Urinary bladder (tissue), 4 donors: Measurements from ENCODE around the gene PHC2. TPM values are rescaled to one million over a fixed set of nuclear protein-coding genes. Genes with fewer than 3 reads are reported as not detected.
A peak's percentile ranks its signal among the peaks of the same experiment; 100 is the strongest.

Experiments
- DNase-seq: peaks from one replicate; pipeline ENCODE4 v3.0.0-alpha.2; 2015; ENCODE audit errors: extremely low spot score
- H3K27ac ChIP-seq: one replicate; pipeline ENCODE4 v1.5.1; 2013; ENCODE audit warnings: low read depth, mild to moderate bottlenecking, moderate library complexity
- H3K36me3 ChIP-seq: one replicate; pipeline ENCODE4 v1.6.1; 2013; ENCODE audit warnings: mild to moderate bottlenecking, moderate library complexity; ENCODE audit not compliant: insufficient read depth
- H3K4me1 ChIP-seq: one replicate; pipeline ENCODE4 v1.6.1; 2013; ENCODE audit warnings: mild to moderate bottlenecking, moderate library complexity; ENCODE audit not compliant: insufficient read depth
- H3K4me3 ChIP-seq: one replicate; pipeline ENCODE4 v1.5.1; 2013; ENCODE audit warnings: low read depth, low read length
- WGBS: extraction: QIAGEN DNeasy Blood & Tissue Kit; methylation state at CpG from one replicate; pipeline ENCODE4 v1.1.7; 2013; 5-methylcytosine and 5-hydroxymethylcytosine counted together
- polyA plus RNA-seq: library from polyadenylated mRNA; stranded (reverse); fragments of 200-250 nt; gene quantifications from one replicate; pipeline ENCODE4 v1.2.3, GENCODE V29; 2013
- total RNA-seq: library from RNA; depleted of rRNA; stranded (reverse); fragments of >200 nt; gene quantifications from one replicate; pipeline ENCODE4 v1.2.3, GENCODE V29; 2014
- donor health status: healthy with polysubstance abuse.
- donor health status: healthy.

PHC2 gene
- total and polyA plus RNA-seq, 2 donors, result 49.2 to 179 TPM

GRCh38 chr1:33441088-33441745 is 10.3 kb upstream of the PHC2 start:
- 79% methylated on average over 6 of the region's 6 CpGs for WGBS
- Histone ChIP-seq H3K36me3 (no peaks in the 10 kb centered on the region), H3K27ac (no peak overlapping the region), H3K4me1 (no peaks in the 10 kb centered on the region), H3K4me3 (no peak overlapping the region)
- DNase-seq, result no peak

DNA sequence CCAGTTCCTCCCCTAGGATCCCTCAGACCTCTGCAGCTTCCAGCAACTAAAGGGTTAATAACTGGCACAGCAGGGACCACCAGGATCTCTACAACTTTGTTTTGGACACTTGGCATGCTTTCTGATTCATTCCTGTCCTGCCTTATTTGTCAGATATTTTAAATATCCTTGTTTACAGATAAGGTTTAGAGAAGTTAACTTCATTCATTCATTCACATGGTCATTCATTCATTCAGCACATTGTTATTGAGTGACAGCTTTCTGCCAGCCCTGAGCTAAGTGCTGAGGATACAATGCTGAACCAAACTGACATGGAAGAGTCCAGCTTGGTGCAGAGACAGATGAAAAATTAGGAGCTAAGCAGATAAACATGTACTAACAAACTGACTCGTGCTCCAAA is 8.8 kb upstream of the PHC2 start:
- no peak overlapping the region for H3K27ac ChIP-seq
- 19% methylated on average over 1 of the region's 1 CpG for WGBS
- H3K4me1 ChIP-seq, result no peaks in the 10 kb centered on the region
- no peak overlapping the region for H3K4me3 ChIP-seq
- no peaks in the 10 kb centered on the region for H3K36me3 ChIP-seq
- no peak for DNase-seq

DNA sequence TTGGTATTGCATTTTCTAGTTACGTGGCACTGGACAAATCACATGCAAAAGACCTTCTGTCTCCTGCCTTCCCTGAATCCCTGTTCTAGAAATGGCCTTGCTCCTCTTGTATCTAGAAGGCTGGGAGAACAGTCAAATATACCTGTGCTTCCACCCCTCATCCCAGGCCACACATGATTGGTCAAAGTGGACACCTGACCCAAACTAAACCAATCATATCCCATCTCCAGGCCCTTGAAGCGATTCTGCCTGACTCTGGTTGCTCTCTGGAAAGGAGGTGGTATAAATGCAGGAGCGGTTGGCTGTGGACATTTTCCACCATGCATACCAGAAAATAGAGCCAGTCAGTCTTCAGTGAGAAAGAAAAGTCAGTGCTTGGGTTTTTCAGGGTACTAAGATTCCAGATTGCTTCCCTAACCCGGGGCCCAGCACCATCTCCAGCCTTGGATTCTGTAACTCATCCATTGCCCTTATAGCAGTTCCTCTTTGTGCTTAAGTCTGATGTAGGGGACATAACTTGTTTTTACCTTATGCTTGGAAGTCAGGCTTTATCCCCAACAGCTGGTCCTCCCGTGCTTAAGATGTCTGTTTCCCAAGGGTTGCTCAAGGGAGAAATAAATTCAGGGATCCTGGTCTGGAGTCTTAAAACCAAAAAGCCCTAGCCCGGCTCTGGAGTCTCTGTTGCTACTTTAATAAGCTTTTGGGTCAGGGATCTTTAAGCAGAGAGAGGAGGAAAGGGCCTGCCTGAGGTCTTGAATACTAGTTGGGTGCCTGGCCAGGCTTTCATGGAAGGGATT is 7.7 kb upstream of the PHC2 start:
- Histone ChIP-seq H3K27ac (no peak overlapping the region), H3K4me1 (no peaks in the 10 kb centered on the region), H3K36me3 (no peaks in the 10 kb centered on the region), H3K4me3 (no peak overlapping the region)
- WGBS, result 74% methylated on average over 6 of the region's 6 CpGs
- DNase-seq, result no peak

- no peaks in the 10 kb centered on the region for H3K4me1 ChIP-seq
- no peak for DNase-seq
- no peak overlapping the region for H3K27ac ChIP-seq
- WGBS, result 81% methylated on average over 4 of the region's 4 CpGs
- H3K4me3 ChIP-seq, result no peak overlapping the region
- H3K36me3 ChIP-seq, result no peaks in the 10 kb centered on the region
Measured at GRCh38 chr1:33436557-33437285, 5.8 kb upstream of the PHC2 start.

DNA sequence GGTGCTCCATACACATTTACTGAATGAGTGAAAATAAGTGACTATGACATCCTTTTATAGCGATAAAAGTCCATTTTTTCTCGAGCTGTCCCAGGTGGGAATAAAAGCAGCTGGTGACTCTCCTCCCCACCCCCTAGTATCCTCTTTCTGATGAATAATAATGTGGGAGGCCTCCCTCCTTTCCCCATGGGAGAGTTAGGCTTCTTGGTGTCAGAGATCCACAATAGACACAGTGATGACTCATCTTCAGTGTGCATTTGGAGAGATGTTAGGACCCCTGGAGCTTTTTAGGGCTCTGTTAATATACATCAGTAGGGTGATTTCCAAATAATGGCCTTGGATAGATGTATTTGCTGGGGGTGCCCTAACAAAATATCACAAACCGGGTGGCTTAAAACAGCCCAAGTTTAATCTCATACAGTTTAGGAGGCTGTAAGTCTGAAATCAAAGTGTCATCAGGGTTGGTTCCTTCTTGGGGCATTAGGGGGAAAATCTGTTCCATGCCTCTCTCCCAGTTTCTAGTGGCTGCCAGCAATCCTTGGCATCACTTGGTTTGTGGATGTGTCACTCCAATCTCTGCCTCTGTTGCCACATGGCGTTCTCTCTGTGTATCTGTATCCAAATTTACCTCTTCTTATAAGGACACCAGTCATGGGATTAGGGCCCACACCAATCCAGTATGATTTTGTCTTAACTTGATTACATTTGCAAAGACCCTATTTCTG is 4.4 kb upstream of the PHC2 start:
- no peaks in the 10 kb centered on the region for H3K36me3 ChIP-seq
- H3K4me1 ChIP-seq, result no peaks in the 10 kb centered on the region
- DNase-seq, result no peak
- H3K27ac ChIP-seq, result no peak overlapping the region
- WGBS, result 72% methylated on average over 4 of the region's 4 CpGs
- no peak overlapping the region for H3K4me3 ChIP-seq

GRCh38 chr1:33434363-33434750 is 3.5 kb upstream of the PHC2 start:
- Histone ChIP-seq H3K36me3 (no peaks in the 10 kb centered on the region), H3K27ac (no peak overlapping the region), H3K4me1 (no peaks in the 10 kb centered on the region), H3K4me3 (no peak overlapping the region)
- DNase-seq, result no peak
- WGBS, result 92% methylated on average over 1 of the region's 1 CpG

GRCh38 chr1:33433509-33434362 is 2.8 kb upstream of the PHC2 start:
- DNase-seq, result no peak
- Histone ChIP-seq H3K36me3 (no peaks in the 10 kb centered on the region), H3K27ac (no peak overlapping the region), H3K4me1 (no peaks in the 10 kb centered on the region), H3K4me3 (no peak overlapping the region)
- 24% methylated on average over 3 of the region's 3 CpGs for WGBS

- Histone ChIP-seq H3K27ac (no peak overlapping the region), H3K4me1 (no peaks in the 10 kb centered on the region), H3K4me3 (peak overlapping the region; percentile 75), H3K36me3 (no peaks in the 10 kb centered on the region)
- no peak for DNase-seq
- 8% methylated on average over 54 of the region's 54 CpGs for WGBS
Measured at GRCh38 chr1:33429856-33430691, 821 bp downstream of the PHC2 start.

DNA sequence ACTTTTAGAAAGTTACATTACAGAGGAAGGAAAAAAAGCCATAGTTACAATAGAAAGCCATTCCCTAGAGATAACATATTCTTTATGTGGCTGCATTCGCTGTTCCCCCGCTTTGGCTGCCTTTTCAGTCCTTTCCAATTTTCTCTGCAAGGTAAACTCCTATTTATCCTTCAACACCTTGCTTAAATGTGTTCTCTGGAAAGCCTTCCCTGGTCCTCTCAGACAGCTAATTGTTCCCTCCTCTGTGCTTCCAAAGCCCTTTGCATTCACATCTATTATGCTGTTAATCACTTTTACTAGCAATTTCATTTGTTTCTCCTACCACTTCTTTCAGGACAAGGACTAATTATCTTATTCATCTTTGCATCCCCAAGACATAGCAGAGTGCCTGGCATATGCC is 1.6 kb downstream of the PHC2 start:
- no peak overlapping the region for H3K4me3 ChIP-seq
- no peak overlapping the region for H3K27ac ChIP-seq
- no peaks in the 10 kb centered on the region for H3K4me1 ChIP-seq
- no peak for DNase-seq
- H3K36me3 ChIP-seq, result no peaks in the 10 kb centered on the region
- 88% methylated on average over 2 of the region's 2 CpGs for WGBS

DNA sequence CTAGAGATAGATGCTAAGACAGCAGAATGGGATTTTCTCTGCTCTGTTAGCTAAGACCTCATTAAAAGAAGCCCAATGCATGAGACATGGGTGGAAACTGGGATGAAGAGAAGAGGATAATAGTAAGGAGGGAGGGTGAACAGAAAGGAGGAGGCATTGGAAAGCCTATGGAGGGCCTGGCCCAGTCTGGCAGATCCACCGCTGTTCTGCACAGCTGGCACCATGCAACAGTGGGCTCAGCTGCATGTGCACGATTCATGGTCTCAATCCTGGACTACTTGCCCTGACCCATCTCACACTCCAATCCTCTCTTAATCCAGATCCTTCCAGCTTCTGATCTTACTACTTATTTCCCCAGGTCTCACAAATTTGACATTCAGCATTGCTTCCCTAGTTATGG is 2.2 kb downstream of the PHC2 start:
- Histone ChIP-seq H3K36me3 (no peaks in the 10 kb centered on the region), H3K4me1 (no peaks in the 10 kb centered on the region), H3K4me3 (no peak overlapping the region), H3K27ac (no peak overlapping the region)
- no peak for DNase-seq
- 81% methylated on average over 2 of the region's 2 CpGs for WGBS

DNA sequence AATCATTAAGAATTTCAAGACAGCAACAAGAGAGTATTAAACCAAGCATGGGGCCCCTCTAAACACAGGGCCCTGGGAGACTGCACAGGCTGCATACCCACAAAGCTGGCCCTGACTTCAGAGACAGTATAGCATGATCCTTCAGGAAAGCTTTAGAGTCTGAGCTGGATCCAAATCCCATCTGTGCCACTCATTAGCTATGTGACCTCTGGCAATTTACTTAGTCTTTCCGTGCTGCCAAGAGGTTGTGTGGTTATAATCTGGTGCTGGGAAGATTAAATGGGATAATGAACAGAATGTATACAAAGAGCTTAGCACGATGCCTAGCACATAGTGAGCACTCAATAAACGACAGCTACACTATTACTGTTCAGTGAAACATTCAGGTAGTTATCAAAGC is 4.0 kb downstream of the PHC2 start:
- 47% methylated on average over 3 of the region's 3 CpGs for WGBS
- Histone ChIP-seq H3K27ac (no peak overlapping the region), H3K4me3 (no peak overlapping the region), H3K4me1 (no peaks in the 10 kb centered on the region), H3K36me3 (no peaks in the 10 kb centered on the region)
- DNase-seq, result no peak

DNA sequence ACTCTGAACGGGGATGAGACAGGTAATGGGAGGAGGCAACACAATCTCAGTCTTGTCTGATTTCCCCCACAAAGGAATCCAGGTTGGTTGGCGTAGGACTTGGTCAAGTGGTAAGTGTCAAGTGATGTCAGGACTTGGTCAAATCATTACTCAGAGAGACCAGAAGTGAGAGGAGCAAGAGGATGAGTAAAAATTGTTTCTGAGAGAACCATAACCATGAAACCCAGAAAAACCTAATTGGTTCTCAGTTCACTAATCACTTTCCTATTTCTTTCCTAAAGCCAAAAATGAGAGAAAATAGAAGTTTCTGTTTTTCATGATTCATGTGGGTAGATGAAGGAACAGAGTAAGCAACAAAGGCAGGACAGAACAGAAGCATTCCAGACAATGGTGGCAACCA is 5.0 kb downstream of the PHC2 start:
- Histone ChIP-seq H3K36me3 (no peaks in the 10 kb centered on the region), H3K4me1 (no peaks in the 10 kb centered on the region), H3K4me3 (no peak overlapping the region), H3K27ac (no peak overlapping the region)
- DNase-seq, result no peak
- 94% methylated on average over 2 of the region's 2 CpGs for WGBS
